Heart left ventricle (tissue), 13 donors: ENCODE data around the gene FAM53A.

ENCODE experiments used
- POLR2A ChIP-seq, 2 donors: fragments of 450-650 bp; IDR thresholded peaks; one replicate each; pipeline ENCODE4 v1.6.1; 2017; ENCODE audit warnings: antibody characterized with exemption in 2 of 2, mild to moderate bottlenecking in 2 of 2, moderate library complexity in 2 of 2
- TF ChIP-seq, protein P1 (sequence below), 12 donors: fragments of 200-600 bp; sonication (generic) in 4 of 12; IDR thresholded peaks; one replicate each; pipeline versions ENCODE4 v1.5.0 to v1.8.0; 2018 to 2022; ENCODE audit warnings: antibody characterized with exemption in 12 of 12, mild to moderate bottlenecking in 5 of 12
- donor health status: ischemic (EF 13 %, LVEDD 7.1; RV severe dilation, severe dysfunction).
- donor health status: DM: no; HTN: yes; CAD: no.
- donor health status: DM: no; HTN: no; CAD: no.
- donor health status: ischemic (EF 25% LVEDD 6.9; RV normal size, moderate dysfunction).
- donor health status: ischemic (EF 25% LVEDD 5.7; RV mildly dilated, moderate dysfunction).
- donor health status: ischemic (EF 35%, LVEDD 5.7; RV mildly dilated, moderate dysfunction).
- donor health status: nonischemic (EF 11% LVEDD 7.7; RV severe dilation, severe dysfunction).
- donor health status: DM: yes; HTN: yes; CAD: no.
- donor health status: PGD.
- donor health status: ischemic (EF 29% LVEDD 5.4; RV normal size, mild dysfunction).
- donor health status: nonischemic (EF 23%, LVEDD 6.1; RV moderate dilation, normal function).

DNA sequence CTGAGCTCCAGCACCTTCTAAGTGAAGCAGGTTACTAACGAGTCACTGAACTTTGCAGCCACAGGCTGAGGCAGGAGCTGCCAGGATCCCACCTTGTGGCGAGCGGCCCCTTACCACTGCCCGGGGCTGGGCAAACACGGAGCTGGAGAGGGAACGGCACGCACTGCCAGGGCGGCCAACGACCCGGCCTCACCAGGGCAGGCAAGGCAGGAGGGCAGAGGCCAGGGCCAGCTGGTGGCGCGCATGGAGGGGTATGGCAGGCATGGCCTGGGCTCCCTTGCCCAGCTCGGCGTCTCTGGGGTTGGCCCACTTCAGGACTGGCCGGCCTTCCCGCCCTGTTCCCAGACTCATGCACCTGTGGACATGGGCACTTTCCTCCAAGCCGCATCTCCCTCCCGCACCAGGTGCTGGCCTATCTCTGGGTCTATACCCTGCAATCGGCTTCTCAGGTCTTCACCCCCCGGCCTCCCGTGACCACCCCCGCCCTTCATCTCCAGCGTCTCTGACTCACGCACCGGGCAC lies 64.9 kb downstream of the FAM53A start:
- TF ChIP-seq, protein P1, sequence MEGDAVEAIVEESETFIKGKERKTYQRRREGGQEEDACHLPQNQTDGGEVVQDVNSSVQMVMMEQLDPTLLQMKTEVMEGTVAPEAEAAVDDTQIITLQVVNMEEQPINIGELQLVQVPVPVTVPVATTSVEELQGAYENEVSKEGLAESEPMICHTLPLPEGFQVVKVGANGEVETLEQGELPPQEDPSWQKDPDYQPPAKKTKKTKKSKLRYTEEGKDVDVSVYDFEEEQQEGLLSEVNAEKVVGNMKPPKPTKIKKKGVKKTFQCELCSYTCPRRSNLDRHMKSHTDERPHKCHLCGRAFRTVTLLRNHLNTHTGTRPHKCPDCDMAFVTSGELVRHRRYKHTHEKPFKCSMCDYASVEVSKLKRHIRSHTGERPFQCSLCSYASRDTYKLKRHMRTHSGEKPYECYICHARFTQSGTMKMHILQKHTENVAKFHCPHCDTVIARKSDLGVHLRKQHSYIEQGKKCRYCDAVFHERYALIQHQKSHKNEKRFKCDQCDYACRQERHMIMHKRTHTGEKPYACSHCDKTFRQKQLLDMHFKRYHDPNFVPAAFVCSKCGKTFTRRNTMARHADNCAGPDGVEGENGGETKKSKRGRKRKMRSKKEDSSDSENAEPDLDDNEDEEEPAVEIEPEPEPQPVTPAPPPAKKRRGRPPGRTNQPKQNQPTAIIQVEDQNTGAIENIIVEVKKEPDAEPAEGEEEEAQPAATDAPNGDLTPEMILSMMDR (IDR thresholded peaks at IDR 0.05): no peak
- TF ChIP-seq POLR2A (IDR thresholded peaks at IDR 0.05): no peak
